H1 (cell line): ENCODE measurements around the gene ACOT11.

Experiments used
- ATF3 ChIP-seq: IDR thresholded peaks from 2 replicates; pipeline ENCODE4 v1.6.1; 2011; ENCODE audit warnings: low read depth, mild to moderate bottlenecking, low read length; ENCODE audit not compliant: insufficient read depth
- BCL11A ChIP-seq, 2 experiments: IDR thresholded peaks; one replicate each; pipeline ENCODE4 v1.6.1; 2011; ENCODE audit warnings: low read depth in 2 of 2, low read length in 2 of 2, mild to moderate bottlenecking in 2 of 2
- CTCF ChIP-seq, 3 experiments: IDR thresholded peaks; 1 replicate in 2 of 3; 2 replicates in 1 of 3; pipeline versions ENCODE4 v1.5.1 to v1.6.1; 2011; ENCODE audit warnings: low read length in 3 of 3, mild to moderate bottlenecking in 3 of 3, inconsistent platforms in 2 of 3, low read depth in 1 of 3, moderate library complexity in 1 of 3; ENCODE audit not compliant: insufficient read depth in 1 of 3; ENCODE audit errors: control extremely low read depth in 1 of 3
- FOSL1 ChIP-seq: IDR thresholded peaks from 2 replicates; pipeline ENCODE4 v1.6.1; 2011; ENCODE audit warnings: mild to moderate bottlenecking, low read depth, low read length, moderate library complexity; ENCODE audit not compliant: insufficient read depth
- GTF2F1 ChIP-seq: IDR thresholded peaks from 2 replicates; pipeline ENCODE4 v1.6.1; 2012; ENCODE audit warnings: low read depth, low read length, improper control_type of control experiment, borderline replicate concordance
- HDAC6 ChIP-seq: IDR thresholded peaks from one replicate; pipeline ENCODE4 v1.7.1; 2012; ENCODE audit warnings: low read depth, mild to moderate bottlenecking, inconsistent platforms, low read length, moderate library complexity
- POLR2A ChIP-seq, 2 experiments: IDR thresholded peaks; 1 replicate in 1 of 2; 2 replicates in 1 of 2; pipeline ENCODE4 v1.6.1; 2011; ENCODE audit warnings: low read depth in 2 of 2, low read length in 2 of 2, mild to moderate bottlenecking in 2 of 2; ENCODE audit errors: control extremely low read depth in 1 of 2
- POLR2AphosphoS5 ChIP-seq: IDR thresholded peaks from 2 replicates; pipeline ENCODE4 v1.6.1; 2011; ENCODE audit warnings: low read depth, low read length
- RFX5 ChIP-seq: IDR thresholded peaks from 2 replicates; pipeline ENCODE4 v1.6.1; 2011; ENCODE audit warnings: low read depth, low read length, improper control_type of control experiment, borderline replicate concordance
- SP4 ChIP-seq: IDR thresholded peaks from 2 replicates; pipeline ENCODE4 v1.6.1; 2012; ENCODE audit warnings: low read length, inconsistent platforms

DNA sequence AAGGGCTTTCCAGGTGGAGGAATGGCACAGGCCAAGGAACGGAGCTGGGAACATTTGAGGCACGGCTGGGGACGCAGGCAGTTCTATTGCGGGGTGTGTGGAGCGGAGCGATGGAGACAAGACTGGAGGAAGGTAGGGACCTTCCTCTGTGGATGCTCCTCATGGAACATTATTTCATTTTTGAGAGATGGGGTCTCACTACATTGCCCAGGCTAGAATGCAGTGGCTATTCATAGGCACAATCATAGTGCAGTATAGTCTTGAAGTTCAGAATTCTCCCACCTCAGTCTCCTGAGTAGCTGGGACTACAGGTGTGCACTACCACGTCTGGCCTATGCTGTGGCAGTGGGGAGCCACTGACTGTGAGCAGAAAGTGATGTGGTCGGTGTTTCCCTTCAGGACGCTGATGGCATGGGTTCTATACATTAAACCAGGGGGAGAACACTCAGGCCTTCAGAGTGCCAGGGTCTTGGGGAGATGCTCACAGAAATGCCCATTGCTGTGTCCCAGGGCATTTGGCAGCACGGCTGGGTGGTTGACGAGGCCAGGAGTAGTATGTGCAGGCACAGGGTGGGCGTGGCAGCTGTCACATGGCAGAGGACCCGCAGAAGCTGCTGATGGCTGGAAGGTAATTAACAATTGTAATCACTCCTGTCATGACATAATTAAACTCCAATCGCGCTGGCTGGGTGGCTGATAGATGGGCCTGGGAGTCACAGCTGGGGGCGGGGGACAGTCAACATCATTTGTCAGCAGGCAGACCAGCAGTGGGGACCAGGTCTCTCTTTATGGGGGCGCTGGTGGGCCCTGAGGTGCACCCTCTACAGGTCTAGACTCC lies 40.8 kb upstream of the ACOT11 start:
- no peak for TF ChIP-seq SP4
- peak in 2 of 3 experiments; percentile 3 to 9; a peak in 2 of 4 replicates for TF ChIP-seq CTCF (IDR thresholded peaks at IDR 0.05; ENCODE audit: control extremely low read depth in 1 of 3, insufficient read depth in 1 of 3, low read depth in 1 of 3, low read length in 3 of 3)
- no peak for TF ChIP-seq ATF3
- TF ChIP-seq FOSL1 = no peak
- TF ChIP-seq GTF2F1 = no peak
- no peak for TF ChIP-seq HDAC6
- no peak for TF ChIP-seq POLR2A (IDR thresholded peaks at IDR 0.05; ENCODE audit: control extremely low read depth in 1 of 2, low read depth in 2 of 2, low read length in 2 of 2)
- TF ChIP-seq BCL11A (IDR thresholded peaks at IDR 0.05; ENCODE audit: low read depth in 2 of 2, low read length in 2 of 2) = no peak
- no peak for TF ChIP-seq RFX5
- no peak for TF ChIP-seq POLR2AphosphoS5
